ENCODE data around the gene MCM5.

The MCM5 gene

GRCh38 chr22:35418088-35418487 lies 18.1 kb downstream of the MCM5 start:
- TF ChIP-seq, protein P1, sequence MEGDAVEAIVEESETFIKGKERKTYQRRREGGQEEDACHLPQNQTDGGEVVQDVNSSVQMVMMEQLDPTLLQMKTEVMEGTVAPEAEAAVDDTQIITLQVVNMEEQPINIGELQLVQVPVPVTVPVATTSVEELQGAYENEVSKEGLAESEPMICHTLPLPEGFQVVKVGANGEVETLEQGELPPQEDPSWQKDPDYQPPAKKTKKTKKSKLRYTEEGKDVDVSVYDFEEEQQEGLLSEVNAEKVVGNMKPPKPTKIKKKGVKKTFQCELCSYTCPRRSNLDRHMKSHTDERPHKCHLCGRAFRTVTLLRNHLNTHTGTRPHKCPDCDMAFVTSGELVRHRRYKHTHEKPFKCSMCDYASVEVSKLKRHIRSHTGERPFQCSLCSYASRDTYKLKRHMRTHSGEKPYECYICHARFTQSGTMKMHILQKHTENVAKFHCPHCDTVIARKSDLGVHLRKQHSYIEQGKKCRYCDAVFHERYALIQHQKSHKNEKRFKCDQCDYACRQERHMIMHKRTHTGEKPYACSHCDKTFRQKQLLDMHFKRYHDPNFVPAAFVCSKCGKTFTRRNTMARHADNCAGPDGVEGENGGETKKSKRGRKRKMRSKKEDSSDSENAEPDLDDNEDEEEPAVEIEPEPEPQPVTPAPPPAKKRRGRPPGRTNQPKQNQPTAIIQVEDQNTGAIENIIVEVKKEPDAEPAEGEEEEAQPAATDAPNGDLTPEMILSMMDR (IDR thresholded peaks at IDR 0.05; ENCODE audit: low read depth, low read length): no peak
- no peak overlapping the region for H3K4me3 ChIP-seq (ENCODE audit: low read depth, low read length)

- TF ChIP-seq, protein P1 (IDR thresholded peaks at IDR 0.05; ENCODE audit: low read depth, low read length): no peak
Observed at GRCh38 chr22:35418731-35419130, 18.8 kb downstream of the MCM5 start.

GRCh38 chr22:35419756-35420155 lies 19.8 kb downstream of the MCM5 start:
- TF ChIP-seq, protein P1 (IDR thresholded peaks at IDR 0.05; ENCODE audit: low read depth, low read length): no peak
- H3K4me3 ChIP-seq (ENCODE audit: low read depth, low read length): no peak overlapping the region

More at GRCh38 chr22:35418731-35419130, 18.8 kb downstream of the MCM5 start:
- no peak overlapping the region for H3K4me3 ChIP-seq (ENCODE audit: low read depth, low read length)

- no peak overlapping the region for H3K4me3 ChIP-seq (ENCODE audit: low read depth, low read length)
- TF ChIP-seq, protein P1 (IDR thresholded peaks at IDR 0.05; ENCODE audit: low read depth, low read length): no peak
Observed at GRCh38 chr22:35421121-35421520, 21.2 kb downstream of the MCM5 start.

GRCh38 chr22:35422145-35422544 lies 22.2 kb downstream of the MCM5 start:
- TF ChIP-seq, protein P1 (IDR thresholded peaks at IDR 0.05; ENCODE audit: low read depth, low read length): no peak
- no peak overlapping the region for H3K4me3 ChIP-seq (ENCODE audit: low read depth, low read length)

DNA sequence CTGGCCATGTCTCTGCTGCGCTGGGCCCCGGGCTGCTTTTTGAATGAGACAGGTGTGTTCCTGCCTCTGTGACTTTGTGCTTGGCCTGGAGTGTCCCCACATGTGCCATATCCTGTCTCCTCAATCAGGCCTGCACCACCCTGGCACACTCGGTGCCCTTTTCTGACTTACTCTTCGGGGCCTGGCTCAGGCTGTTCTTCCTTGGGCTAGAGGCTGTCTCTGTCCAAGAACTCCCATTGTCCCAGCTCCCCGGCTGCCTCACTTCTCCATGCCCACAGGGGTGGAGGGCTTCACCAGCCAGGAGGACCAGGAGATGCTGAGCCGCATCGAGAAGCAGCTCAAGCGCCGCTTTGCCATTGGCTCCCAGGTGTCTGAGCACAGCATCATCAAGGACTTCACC lies 23.0 kb downstream of the MCM5 start:
- TF ChIP-seq, protein P1 (IDR thresholded peaks at IDR 0.05; ENCODE audit: low read depth, low read length): no peak
- H3K4me3 ChIP-seq (ENCODE audit: low read depth, low read length): no peak overlapping the region

GRCh38 chr22:35424081-35424480 lies 24.1 kb downstream of the MCM5 start:
- TF ChIP-seq, protein P1 (IDR thresholded peaks at IDR 0.05; ENCODE audit: low read depth, low read length): no peak
- no peak overlapping the region for H3K4me3 ChIP-seq (ENCODE audit: low read depth, low read length)

Measured in WI38 (cell line).